HG03039 (cell line): ENCODE measurements around the gene ADAMTS9.

Experiments
- ATAC-seq: cut with Tn5 transposase; IDR thresholded peaks from one replicate; pipeline ENCODE4 v1.9.1; 2021; ENCODE audit warnings: mild to moderate bottlenecking, moderate library complexity; ENCODE audit not compliant: unreplicated experiment

Gene ADAMTS9

DNA sequence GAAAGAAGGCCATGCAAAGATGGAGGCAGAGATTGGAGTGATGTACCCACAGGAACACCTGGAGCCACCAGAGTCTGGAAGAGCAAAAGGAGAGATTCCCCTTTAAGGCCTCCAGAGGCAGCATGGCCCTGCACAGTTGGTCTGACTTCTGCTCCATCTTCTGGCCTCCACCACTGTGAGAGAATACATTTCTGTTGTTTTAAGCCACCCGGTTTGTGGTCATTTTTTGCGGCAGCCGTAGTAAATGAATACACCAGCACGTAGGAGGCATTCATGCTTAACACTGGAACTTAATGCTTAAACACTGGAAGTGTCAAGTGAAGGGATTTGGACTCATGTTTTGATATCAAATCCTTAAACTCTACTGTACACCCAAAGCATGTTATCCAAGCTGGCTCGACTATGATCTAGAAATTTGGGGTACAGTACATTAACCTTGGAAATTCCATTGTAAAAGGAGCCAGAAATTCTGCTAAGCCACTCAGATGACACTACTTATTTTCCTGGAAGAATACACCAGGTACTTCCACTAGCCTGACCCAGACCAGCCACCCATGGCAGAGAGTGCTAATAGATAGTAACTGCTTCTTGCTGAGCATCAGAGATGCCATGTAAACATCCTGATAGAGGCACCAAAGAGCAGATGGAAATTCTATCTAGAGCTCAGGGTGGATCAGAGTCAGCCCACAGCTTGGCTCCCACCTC lies 190.9 kb downstream of the ADAMTS9 start:
- ATAC-seq, result no peak

GRCh38 chr3:64495781-64496334 lies 191.9 kb downstream of the ADAMTS9 start:
- ATAC-seq, result no peak

DNA sequence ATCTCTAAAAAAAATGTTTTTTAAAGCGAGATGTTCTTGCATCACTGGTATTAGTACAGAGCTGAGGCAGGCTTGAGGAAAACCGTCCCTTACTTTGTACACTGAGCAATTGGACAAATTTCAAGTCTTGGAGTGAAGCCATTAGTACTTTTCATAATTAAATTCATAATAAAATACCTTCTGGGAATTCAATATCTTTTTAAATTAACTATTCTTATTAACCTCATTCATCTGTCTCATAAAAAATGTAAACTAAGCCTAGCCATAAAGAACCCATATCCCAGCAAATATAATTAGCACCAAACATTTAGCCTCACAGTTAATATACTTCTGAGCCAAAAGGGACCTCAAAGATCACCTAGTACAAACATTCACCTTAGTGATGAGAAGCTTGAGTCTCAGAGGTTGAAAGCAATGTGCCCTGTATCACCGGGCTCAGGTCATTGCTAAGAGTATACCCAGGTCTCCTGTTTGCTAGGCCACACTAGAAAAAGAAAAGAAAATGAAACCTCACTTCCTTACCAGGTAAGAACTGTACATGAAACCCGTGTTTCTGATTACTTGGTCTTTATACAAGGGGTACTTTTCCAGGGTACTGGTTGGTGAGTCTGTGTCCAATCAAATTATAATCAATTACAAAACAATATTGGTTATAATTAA lies 192.5 kb downstream of the ADAMTS9 start:
- ATAC-seq, result no peak

- ATAC-seq, result no peak
Observed at GRCh38 chr3:64494526-64494925, 193.3 kb downstream of the ADAMTS9 start.

GRCh38 chr3:64493149-64493548 lies 194.7 kb downstream of the ADAMTS9 start:
- ATAC-seq, result no peak

DNA sequence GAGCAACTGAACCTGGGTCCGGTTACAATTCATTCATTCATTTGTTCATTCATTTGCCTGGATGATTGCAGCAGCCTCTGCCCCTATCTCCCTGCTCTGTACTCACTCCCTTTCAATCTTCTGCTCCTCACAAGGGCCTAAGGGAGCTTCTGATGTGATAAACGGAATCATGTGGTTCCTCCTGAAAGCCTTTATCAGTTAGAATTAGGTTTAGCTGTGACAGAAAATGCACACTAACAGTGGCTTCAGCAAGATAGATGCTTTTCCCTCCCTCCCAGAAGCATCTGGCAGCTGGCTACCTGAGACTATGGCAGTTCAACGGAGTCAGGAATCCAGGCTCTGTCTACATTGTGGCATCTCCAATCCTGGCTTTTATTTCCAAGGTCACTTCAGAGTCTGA lies 196.0 kb downstream of the ADAMTS9 start:
- no peak for ATAC-seq

DNA sequence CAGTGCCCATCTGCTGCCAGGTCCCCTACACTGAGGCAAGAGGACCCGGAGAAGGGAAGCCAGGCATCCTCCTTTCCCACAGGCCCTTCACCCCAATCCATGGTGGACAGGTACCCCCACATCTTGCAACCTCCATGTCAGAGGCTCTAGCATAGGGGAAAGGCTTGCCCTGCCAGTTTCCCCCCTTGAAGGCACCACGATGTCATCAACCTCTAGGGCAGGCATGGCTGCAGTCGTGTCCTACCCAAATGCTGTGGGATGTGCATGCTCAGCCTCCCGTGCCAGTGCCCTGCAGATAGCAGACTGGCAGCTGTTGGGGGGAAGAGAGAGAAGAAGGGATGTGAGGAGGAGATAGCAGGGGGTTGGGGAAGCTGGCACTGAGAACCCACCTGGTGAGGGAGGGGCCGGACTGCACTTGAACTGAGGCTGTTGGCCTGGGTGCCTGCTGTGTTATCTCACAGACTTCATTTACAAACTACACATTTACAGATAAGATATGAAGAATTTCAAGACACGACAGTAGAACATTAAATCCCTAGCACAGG lies 197.5 kb downstream of the ADAMTS9 start:
- ATAC-seq, result no peak

DNA sequence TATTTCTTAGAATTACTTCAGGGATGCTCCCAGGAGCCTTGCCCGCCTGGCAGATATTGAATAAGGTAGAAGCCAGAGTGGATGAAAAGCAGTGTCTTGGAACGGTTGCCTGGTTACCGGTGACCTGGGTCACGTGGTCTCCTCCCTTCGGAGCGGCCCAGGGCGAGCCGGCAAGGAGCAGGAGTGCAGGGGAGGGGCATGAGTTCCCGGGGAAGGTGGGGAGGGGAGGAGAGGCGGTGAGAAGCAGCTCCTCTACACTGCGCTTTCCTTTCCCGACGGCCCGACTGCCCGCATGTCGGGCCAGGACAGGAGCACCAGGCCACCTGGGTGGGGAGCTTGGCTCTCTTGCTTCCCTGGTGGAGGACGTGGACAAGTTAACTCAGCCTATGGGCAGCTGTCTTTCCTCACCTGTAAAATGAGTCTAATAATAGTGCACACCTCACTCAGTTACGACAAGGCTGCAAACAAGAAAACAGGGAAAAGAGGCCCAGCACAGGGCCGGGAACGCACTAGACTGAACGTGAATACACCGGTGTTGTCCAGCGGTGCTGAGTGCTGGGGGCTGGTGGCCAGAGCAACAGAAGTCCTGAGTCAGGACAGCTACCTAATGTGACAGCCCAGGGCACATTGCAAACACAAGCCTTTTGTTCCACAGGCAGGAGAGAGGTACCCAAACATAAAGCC lies 198.3 kb downstream of the ADAMTS9 start:
- ATAC-seq, result no peak

- no peak for ATAC-seq
Observed at GRCh38 chr3:64488939-64489338, 198.9 kb downstream of the ADAMTS9 start.

GRCh38 chr3:64484289-64484992 lies 203.4 kb downstream of the ADAMTS9 start:
- peak; percentile 92 for ATAC-seq

DNA sequence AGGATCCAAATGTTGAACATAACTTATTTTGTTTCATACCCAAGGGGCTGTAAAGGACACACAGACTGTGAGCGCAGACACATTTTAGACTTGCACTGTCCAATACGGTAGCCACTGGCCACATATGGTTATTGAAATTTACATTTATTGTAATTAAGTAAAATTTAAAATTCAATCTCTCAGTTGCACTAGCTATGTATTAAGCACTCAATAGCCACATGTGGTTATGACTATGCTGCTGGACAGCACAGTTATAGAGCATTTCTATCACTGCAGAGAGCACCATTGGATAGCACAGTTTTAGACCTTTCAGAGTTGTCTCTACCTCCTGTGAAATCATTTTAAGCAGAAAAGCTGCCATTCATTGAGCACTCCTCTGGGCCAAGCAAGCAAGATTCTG lies 204.3 kb downstream of the ADAMTS9 start:
- no peak for ATAC-seq

- ATAC-seq, result no peak
Observed at GRCh38 chr3:64475037-64475436, 212.8 kb downstream of the ADAMTS9 start.

DNA sequence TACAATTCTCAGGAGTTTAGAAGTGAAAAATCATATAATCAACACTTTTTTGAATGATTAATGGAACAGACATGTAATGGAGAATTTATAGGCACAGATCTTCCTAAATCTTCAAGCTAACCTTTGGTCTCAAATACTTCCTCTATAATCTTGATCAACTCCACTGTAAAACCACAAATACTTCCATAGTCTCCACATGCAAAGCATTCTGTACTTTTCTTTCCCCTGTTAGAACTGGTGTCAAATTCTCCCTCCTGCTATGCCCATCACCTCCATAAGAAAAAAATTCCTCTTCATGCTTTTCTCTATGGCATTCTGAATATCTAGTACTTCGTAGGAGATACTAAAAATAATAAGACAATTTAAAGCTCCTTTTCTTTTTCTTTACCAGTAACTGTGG lies 214.3 kb downstream of the ADAMTS9 start:
- no peak for ATAC-seq

- ATAC-seq, result no peak
Observed at GRCh38 chr3:64470436-64470835, 217.4 kb downstream of the ADAMTS9 start.

DNA sequence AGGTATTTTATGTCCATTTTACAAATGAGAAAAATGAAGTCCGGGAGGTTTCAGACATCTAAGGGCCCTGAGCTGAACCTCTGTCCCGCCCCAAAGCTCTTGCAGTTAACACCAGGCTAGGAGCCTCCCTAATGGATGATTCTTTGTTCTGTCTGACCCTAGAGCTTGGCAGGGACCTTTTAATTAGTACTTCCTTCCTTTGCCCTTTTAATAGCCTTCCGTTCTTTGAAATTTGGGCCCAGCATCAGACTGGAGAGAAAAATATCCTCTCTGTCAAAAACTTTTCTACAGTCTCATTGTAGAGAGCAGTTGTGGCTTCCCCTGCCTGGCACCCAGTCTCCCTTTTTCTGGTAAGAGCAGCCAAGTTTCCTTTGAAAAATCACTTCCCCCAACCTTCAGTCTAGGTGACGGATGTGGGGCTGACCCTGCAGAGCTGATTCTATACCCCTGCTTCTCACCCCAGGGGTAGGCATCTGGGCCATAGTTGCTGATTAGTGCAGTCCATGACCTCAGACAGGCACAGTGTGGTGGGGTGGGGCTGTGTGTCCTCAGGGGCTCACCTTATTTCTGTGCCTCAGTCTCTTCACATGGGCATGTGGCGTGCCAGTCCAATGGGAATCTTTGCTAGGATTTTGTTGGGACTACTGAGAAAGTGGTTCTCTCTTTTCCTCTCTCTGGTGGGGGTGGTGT lies 220.4 kb downstream of the ADAMTS9 start:
- no peak for ATAC-seq
